DOHH2 (cell line): Measurements from ENCODE around the gene DENND1A.

Experiments
- H3F3A ChIP-seq: fragments of 200-600 bp; sonication (generic), shearing (Covaris generic); 2 replicates; pipeline ENCODE4 v1.6.0; 2016; ENCODE audit warnings: antibody characterized with exemption, mild to moderate bottlenecking; ENCODE audit not compliant: control insufficient read depth, insufficient read depth
- H3K27ac ChIP-seq: fragments of 200-600 bp; sonication (generic); 2 replicates; pipeline ENCODE4 v1.5.1; 2014; ENCODE audit warnings: low read depth, mild to moderate bottlenecking, low read length, moderate library complexity
- H3K27me3 ChIP-seq: fragments of 200-600 bp; sonication (generic); 2 replicates; pipeline ENCODE4 v1.6.1; 2014; ENCODE audit warnings: mild to moderate bottlenecking, low read length, mixed read lengths; ENCODE audit not compliant: control insufficient read depth
- H3K36me3 ChIP-seq: fragments of 200-600 bp; sonication (generic); 2 replicates; pipeline ENCODE4 v1.6.1; 2014; ENCODE audit warnings: mild to moderate bottlenecking, low read length, moderate library complexity, mixed read lengths; ENCODE audit not compliant: control insufficient read depth
- H3K4me1 ChIP-seq: fragments of 200-600 bp; sonication (generic); 2 replicates; pipeline ENCODE4 v1.6.1; 2014; ENCODE audit warnings: mild to moderate bottlenecking, low read length, mixed read lengths; ENCODE audit not compliant: control insufficient read depth
- H3K4me2 ChIP-seq: fragments of 200-600 bp; sonication (generic); 2 replicates; pipeline ENCODE4 v1.6.0; 2014; ENCODE audit warnings: mild to moderate bottlenecking, low read length, moderate library complexity
- H3K4me3 ChIP-seq: fragments of 200-600 bp; sonication (generic); 2 replicates; pipeline ENCODE4 v1.5.1; 2014; ENCODE audit warnings: mild to moderate bottlenecking, low read length, mixed read lengths
- H3K79me2 ChIP-seq: fragments of 200-600 bp; sonication (generic); 2 replicates; pipeline ENCODE4 v1.6.1; 2014; ENCODE audit warnings: mild to moderate bottlenecking, low read length, mixed read lengths; ENCODE audit not compliant: control insufficient read depth
- H3K9me2 ChIP-seq: fragments of 200-600 bp; sonication (generic); replicated peaks from 2 replicates; pipeline ENCODE4 v1.6.1; 2014; ENCODE audit warnings: mild to moderate bottlenecking, low read length, mixed read lengths; ENCODE audit not compliant: control insufficient read depth
- H3K9me3 ChIP-seq: fragments of 200-600 bp; sonication (generic); 2 replicates; pipeline ENCODE4 v1.6.1; 2014; ENCODE audit warnings: antibody characterized with exemption, low read length, mixed read lengths; ENCODE audit not compliant: control insufficient read depth, insufficient read depth
- H4K20me1 ChIP-seq: fragments of 200-600 bp; sonication (generic); 2 replicates; pipeline ENCODE4 v1.6.0; 2014; ENCODE audit warnings: low read depth, mild to moderate bottlenecking, antibody characterized with exemption, low read length, moderate library complexity; ENCODE audit not compliant: control insufficient read depth, insufficient read depth
- EZH2phosphoT487 ChIP-seq: fragments of 200-600 bp; sonication (generic); IDR thresholded peaks from 2 replicates; pipeline ENCODE4 v1.6.1; 2017; ENCODE audit warnings: borderline replicate concordance, mild to moderate bottlenecking, antibody characterized with exemption, low read length, moderate library complexity, mixed read lengths
- TF ChIP-seq, protein P1 (sequence below): fragments of 200-600 bp; sonication (generic); IDR thresholded peaks from one replicate; pipeline ENCODE4 v1.5.1; 2014; ENCODE audit warnings: antibody characterized with exemption, mild to moderate bottlenecking, low read depth, low read length; ENCODE audit not compliant: poor library complexity, severe bottlenecking

Gene DENND1A

DNA sequence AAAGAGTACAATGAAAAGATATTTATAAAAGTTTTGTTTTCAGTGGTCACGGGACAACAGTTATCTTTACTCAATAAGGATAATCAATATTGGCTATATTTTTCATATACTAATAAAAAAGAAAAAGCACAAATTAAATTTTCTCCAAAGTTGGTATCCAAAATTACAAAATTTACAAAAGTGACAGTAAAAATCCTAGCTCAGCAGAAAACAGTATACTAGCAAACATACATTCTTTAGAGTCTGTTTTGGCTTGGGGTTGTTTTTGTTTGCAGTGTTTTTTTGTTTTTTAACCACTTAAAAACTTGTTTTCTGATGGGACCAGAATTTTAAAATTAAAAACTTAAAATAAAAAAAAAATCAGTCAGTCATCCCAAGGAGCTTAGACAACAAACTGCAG lies 183.2 kb downstream of the DENND1A start:
- H4K20me1 ChIP-seq = no peaks in the 10 kb centered on the region
- H3K36me3 ChIP-seq = no peaks in the 10 kb centered on the region
- H3K4me2 ChIP-seq = no peak overlapping the region
- H3F3A ChIP-seq = no peaks in the 10 kb centered on the region
- H3K4me3 ChIP-seq = no peak overlapping the region
- no peaks in the 10 kb centered on the region for H3K27me3 ChIP-seq
- peaks cover 18% of the 10 kb centered on the region for H3K4me1 ChIP-seq
- no peaks in the 10 kb centered on the region for H3K9me3 ChIP-seq
- no peaks in the 10 kb centered on the region for H3K79me2 ChIP-seq
- TF ChIP-seq, protein P1, sequence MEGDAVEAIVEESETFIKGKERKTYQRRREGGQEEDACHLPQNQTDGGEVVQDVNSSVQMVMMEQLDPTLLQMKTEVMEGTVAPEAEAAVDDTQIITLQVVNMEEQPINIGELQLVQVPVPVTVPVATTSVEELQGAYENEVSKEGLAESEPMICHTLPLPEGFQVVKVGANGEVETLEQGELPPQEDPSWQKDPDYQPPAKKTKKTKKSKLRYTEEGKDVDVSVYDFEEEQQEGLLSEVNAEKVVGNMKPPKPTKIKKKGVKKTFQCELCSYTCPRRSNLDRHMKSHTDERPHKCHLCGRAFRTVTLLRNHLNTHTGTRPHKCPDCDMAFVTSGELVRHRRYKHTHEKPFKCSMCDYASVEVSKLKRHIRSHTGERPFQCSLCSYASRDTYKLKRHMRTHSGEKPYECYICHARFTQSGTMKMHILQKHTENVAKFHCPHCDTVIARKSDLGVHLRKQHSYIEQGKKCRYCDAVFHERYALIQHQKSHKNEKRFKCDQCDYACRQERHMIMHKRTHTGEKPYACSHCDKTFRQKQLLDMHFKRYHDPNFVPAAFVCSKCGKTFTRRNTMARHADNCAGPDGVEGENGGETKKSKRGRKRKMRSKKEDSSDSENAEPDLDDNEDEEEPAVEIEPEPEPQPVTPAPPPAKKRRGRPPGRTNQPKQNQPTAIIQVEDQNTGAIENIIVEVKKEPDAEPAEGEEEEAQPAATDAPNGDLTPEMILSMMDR = no peak
- no peak for TF ChIP-seq EZH2phosphoT487
- no peak overlapping the region for H3K27ac ChIP-seq
- H3K9me2 ChIP-seq = no peaks in the 10 kb centered on the region

DNA sequence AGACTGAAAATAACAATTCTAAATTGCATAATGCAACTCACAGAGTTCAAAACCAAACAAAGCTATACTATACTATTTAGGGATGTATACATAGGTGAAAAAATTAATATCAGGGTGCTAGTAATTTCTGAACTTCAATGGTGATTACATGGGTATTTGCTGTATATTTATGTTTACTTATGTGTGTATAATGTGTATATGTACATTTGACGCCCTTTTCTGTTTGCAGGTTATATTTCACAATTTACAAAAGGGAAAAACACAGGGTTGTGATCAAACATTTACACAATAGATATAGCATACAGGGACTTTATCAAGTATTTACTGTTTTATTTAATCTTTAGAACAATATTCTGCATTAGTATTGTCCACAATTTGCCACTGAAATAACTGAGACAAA lies 184.0 kb downstream of the DENND1A start:
- H3K4me2 ChIP-seq = no peak overlapping the region
- H3K9me2 ChIP-seq = no peaks in the 10 kb centered on the region
- H3K4me3 ChIP-seq = no peak overlapping the region
- H4K20me1 ChIP-seq = no peaks in the 10 kb centered on the region
- no peaks in the 10 kb centered on the region for H3K79me2 ChIP-seq
- no peaks in the 10 kb centered on the region for H3K27me3 ChIP-seq
- H3K27ac ChIP-seq = no peak overlapping the region
- TF ChIP-seq, protein P1 = no peak
- peaks cover 23% of the 10 kb centered on the region for H3K4me1 ChIP-seq
- H3K9me3 ChIP-seq = no peaks in the 10 kb centered on the region
- no peaks in the 10 kb centered on the region for H3K36me3 ChIP-seq
- no peaks in the 10 kb centered on the region for H3F3A ChIP-seq

DNA sequence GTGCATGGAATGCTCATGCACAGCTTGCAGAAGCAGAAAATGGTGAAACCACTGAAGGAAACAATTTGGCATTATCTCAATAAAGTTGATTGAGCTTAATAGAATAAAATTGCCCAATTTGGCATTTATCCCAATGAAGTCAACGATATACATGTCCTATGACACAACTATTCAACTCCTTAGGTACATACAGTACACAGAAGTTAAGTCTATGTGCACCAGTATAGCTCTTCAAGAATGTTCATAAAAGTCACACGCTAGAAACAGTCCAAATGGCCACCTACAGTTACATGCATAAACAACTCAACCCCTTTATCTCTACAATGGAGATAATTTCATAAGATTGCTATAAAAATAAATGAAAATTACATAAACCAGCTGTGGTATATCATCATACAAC lies 184.5 kb downstream of the DENND1A start:
- H3K4me1 ChIP-seq = peaks cover 20% of the 10 kb centered on the region
- H4K20me1 ChIP-seq = no peaks in the 10 kb centered on the region
- no peak overlapping the region for H3K4me3 ChIP-seq
- H3K4me2 ChIP-seq = no peak overlapping the region
- no peaks in the 10 kb centered on the region for H3F3A ChIP-seq
- no peaks in the 10 kb centered on the region for H3K79me2 ChIP-seq
- H3K9me2 ChIP-seq = no peaks in the 10 kb centered on the region
- H3K27ac ChIP-seq = no peak overlapping the region
- no peaks in the 10 kb centered on the region for H3K27me3 ChIP-seq
- H3K9me3 ChIP-seq = no peaks in the 10 kb centered on the region
- no peak for TF ChIP-seq EZH2phosphoT487
- H3K36me3 ChIP-seq = no peaks in the 10 kb centered on the region

DNA sequence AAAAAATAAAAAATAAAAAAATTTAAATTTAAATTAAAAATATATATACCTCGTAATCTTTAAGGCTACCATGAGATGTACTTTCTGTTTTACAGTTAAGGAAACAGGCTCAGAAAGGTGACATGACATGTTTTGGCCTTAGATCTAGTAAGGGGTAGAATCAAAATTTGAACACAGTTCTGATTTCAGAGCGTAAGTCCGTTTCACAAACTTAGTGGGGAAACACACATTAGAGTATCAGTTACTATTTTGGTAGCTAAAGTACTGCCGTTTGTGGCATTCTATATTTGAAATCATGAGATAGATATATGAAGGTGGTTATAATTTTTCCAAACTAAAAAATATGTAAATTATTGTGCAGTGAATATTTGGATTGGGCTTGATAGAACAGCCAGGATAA lies 186.2 kb downstream of the DENND1A start:
- H3F3A ChIP-seq = no peaks in the 10 kb centered on the region
- TF ChIP-seq, protein P1 = no peak
- TF ChIP-seq EZH2phosphoT487 = no peak
- no peak overlapping the region for H3K27ac ChIP-seq
- H3K79me2 ChIP-seq = no peaks in the 10 kb centered on the region
- no peaks in the 10 kb centered on the region for H3K9me2 ChIP-seq
- H4K20me1 ChIP-seq = no peaks in the 10 kb centered on the region
- no peak overlapping the region for H3K4me2 ChIP-seq
- H3K9me3 ChIP-seq = no peaks in the 10 kb centered on the region
- H3K4me1 ChIP-seq = peaks cover 5% of the 10 kb centered on the region
- no peaks in the 10 kb centered on the region for H3K27me3 ChIP-seq
- H3K36me3 ChIP-seq = no peaks in the 10 kb centered on the region
- no peak overlapping the region for H3K4me3 ChIP-seq
